SK-N-SH treated with all-trans-retinoic acid at 6 μM for 48 hours (cell line): ENCODE measurements around the gene RARRES1.
A peak's percentile ranks its signal among the peaks of the same experiment; 100 is the strongest.

Experiments
- ATAC-seq: fragments of 200-7000 bp; cut with Tn5 transposase; 3 replicates; pipeline ENCODE4 v1.9.1; 2020; ENCODE audit warnings: mild to moderate bottlenecking, moderate library complexity
- ARNTL ChIP-seq: fragments of 450-650 bp; formaldehyde crosslinking; IDR thresholded peaks from 2 replicates; pipeline ENCODE4 v1.5.0; 2020; ENCODE audit warnings: low read depth, mild to moderate bottlenecking, moderate library complexity, borderline replicate concordance
- BACH2 ChIP-seq: fragments of 250-450 bp; sonication (Bioruptor Pico); IDR thresholded peaks from 2 replicates; pipeline ENCODE4 v1.9.0; 2021; ENCODE audit warnings: mild to moderate bottlenecking, borderline replicate concordance
- CSDC2 ChIP-seq: fragments of 250-450 bp; sonication (Bioruptor Pico); IDR thresholded peaks from 2 replicates; pipeline ENCODE4 v1.5.0; 2020; ENCODE audit warnings: mild to moderate bottlenecking, moderate library complexity
- CSRNP3 ChIP-seq: fragments of 250-450 bp; sonication (Bioruptor Pico); IDR thresholded peaks from 2 replicates; pipeline ENCODE4 v1.5.1; 2021; ENCODE audit warnings: mild to moderate bottlenecking, moderate library complexity
- ESRRG ChIP-seq: fragments of 250-450 bp; sonication (Bioruptor Pico); IDR thresholded peaks from 2 replicates; pipeline ENCODE4 v1.6.1; 2021; ENCODE audit warnings: mild to moderate bottlenecking
- GLIS3 ChIP-seq: fragments of 250-450 bp; sonication (Bioruptor Pico); IDR thresholded peaks from 2 replicates; pipeline ENCODE4 v1.5.0; 2020; ENCODE audit warnings: mild to moderate bottlenecking, moderate library complexity
- ISL1 ChIP-seq: fragments of 250-450 bp; sonication (Bioruptor Pico); IDR thresholded peaks from 2 replicates; pipeline ENCODE4 v2.1.2; 2022; ENCODE audit warnings: mild to moderate bottlenecking, moderate library complexity
- PATZ1 ChIP-seq: fragments of 250-450 bp; sonication (Bioruptor Pico); IDR thresholded peaks from 2 replicates; pipeline ENCODE4 v1.8.0; 2020; ENCODE audit warnings: mild to moderate bottlenecking, moderate library complexity, borderline replicate concordance
- POU6F1 ChIP-seq: fragments of 250-450 bp; sonication (Bioruptor Pico); IDR thresholded peaks from 2 replicates; pipeline ENCODE4 v1.8.0; 2021; ENCODE audit warnings: low read depth, mild to moderate bottlenecking, moderate library complexity, borderline replicate concordance
- RARB ChIP-seq: fragments of 250-450 bp; sonication (Bioruptor Pico); IDR thresholded peaks from 2 replicates; pipeline ENCODE4 v1.8.0; 2021; ENCODE audit warnings: mild to moderate bottlenecking, moderate library complexity
- SNAI2 ChIP-seq: fragments of 250-450 bp; sonication (Bioruptor Pico); IDR thresholded peaks from 2 replicates; pipeline ENCODE4 v1.5.0; 2020; ENCODE audit warnings: mild to moderate bottlenecking, moderate library complexity
- TCF4 ChIP-seq: fragments of 250-450 bp; sonication (Bioruptor Pico); IDR thresholded peaks from 2 replicates; pipeline ENCODE4 v1.8.0; 2021; ENCODE audit warnings: mild to moderate bottlenecking, moderate library complexity, borderline replicate concordance
- ZC3H10 ChIP-seq: fragments of 250-450 bp; sonication (Bioruptor Pico); IDR thresholded peaks from 2 replicates; pipeline ENCODE4 v1.5.1; 2021; ENCODE audit warnings: mild to moderate bottlenecking, moderate library complexity
- ZFP3 ChIP-seq: fragments of 250-450 bp; sonication (Bioruptor Pico); IDR thresholded peaks from 2 replicates; pipeline ENCODE4 v1.5.0; 2020; ENCODE audit warnings: mild to moderate bottlenecking, moderate library complexity
- ZFP30 ChIP-seq: fragments of 450-650 bp; formaldehyde crosslinking; IDR thresholded peaks from 2 replicates; pipeline ENCODE4 v1.5.0; 2022; ENCODE audit warnings: mild to moderate bottlenecking, moderate library complexity
- ZNF565 ChIP-seq: fragments of 450-650 bp; formaldehyde crosslinking; conservative IDR thresholded peaks from 2 replicates; pipeline ENCODE4 v1.5.0; 2020; ENCODE audit warnings: low read depth, mild to moderate bottlenecking, moderate library complexity
- ZNF8 ChIP-seq: fragments of 450-650 bp; formaldehyde crosslinking; IDR thresholded peaks from 2 replicates; pipeline ENCODE4 v1.5.0; 2020; ENCODE audit warnings: mild to moderate bottlenecking, moderate library complexity
- TF ChIP-seq, protein P1 (sequence below): fragments of 250-450 bp; sonication (Bioruptor Pico); IDR thresholded peaks from 2 replicates; pipeline ENCODE4 v1.5.0; 2020; ENCODE audit warnings: mild to moderate bottlenecking, moderate library complexity

Gene RARRES1

GRCh38 chr3:158748237-158748828 is 16.1 kb upstream of the RARRES1 start:
- no peak for TF ChIP-seq ZFP3 (CRISPR knock-in tag)
- peak; percentile 66 for ATAC-seq

DNA sequence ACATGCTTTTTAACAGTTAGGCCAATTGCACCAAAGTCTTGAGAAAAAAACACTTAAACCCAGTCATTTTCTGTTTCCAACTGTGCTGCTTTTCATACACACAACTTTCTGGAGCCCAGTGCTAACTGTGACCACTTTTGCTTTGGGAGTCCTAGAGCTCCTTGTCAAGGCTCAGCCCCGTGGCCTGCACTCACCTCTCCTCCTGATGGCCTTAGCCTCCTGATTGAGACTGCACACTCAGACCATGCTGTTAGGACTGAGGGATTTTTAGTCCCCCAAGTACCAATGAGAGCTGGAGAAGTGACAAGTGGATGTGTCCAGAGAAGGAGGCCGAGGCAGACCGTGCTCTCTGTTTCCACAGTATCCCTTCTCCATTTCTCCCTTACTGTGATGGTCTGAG is 15.2 kb upstream of the RARRES1 start:
- TF ChIP-seq, protein P1, sequence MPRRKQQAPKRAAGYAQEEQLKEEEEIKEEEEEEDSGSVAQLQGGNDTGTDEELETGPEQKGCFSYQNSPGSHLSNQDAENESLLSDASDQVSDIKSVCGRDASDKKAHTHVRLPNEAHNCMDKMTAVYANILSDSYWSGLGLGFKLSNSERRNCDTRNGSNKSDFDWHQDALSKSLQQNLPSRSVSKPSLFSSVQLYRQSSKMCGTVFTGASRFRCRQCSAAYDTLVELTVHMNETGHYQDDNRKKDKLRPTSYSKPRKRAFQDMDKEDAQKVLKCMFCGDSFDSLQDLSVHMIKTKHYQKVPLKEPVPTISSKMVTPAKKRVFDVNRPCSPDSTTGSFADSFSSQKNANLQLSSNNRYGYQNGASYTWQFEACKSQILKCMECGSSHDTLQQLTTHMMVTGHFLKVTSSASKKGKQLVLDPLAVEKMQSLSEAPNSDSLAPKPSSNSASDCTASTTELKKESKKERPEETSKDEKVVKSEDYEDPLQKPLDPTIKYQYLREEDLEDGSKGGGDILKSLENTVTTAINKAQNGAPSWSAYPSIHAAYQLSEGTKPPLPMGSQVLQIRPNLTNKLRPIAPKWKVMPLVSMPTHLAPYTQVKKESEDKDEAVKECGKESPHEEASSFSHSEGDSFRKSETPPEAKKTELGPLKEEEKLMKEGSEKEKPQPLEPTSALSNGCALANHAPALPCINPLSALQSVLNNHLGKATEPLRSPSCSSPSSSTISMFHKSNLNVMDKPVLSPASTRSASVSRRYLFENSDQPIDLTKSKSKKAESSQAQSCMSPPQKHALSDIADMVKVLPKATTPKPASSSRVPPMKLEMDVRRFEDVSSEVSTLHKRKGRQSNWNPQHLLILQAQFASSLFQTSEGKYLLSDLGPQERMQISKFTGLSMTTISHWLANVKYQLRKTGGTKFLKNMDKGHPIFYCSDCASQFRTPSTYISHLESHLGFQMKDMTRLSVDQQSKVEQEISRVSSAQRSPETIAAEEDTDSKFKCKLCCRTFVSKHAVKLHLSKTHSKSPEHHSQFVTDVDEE (CRISPR knock-in tag): no peak
- TF ChIP-seq ISL1 (CRISPR knock-in tag) (no peak), ZC3H10 (no peak), ZFP30 (no peak), BACH2 (no peak), POU6F1 (CRISPR knock-in tag) (no peak), TCF4 (CRISPR knock-in tag) (no peak), CSRNP3 (no peak), ZNF8 (no peak), SNAI2 (CRISPR knock-in tag) (no peak), CSDC2 (no peak), ESRRG (CRISPR knock-in tag) (no peak)
- TF ChIP-seq, all 23 proteins: peak for 0
- ATAC-seq: peak; percentile 28

GRCh38 chr3:158745551-158745950 is 13.3 kb upstream of the RARRES1 start:
- no peak for TF ChIP-seq ARNTL
- no peak for TF ChIP-seq POU6F1 (CRISPR knock-in tag)
- TF ChIP-seq TCF4 (CRISPR knock-in tag): no peak
- no peak for TF ChIP-seq ZFP30
- no peak for TF ChIP-seq GLIS3 (CRISPR knock-in tag)
- TF ChIP-seq ZFP3 (CRISPR knock-in tag): no peak
- no peak for TF ChIP-seq SNAI2 (CRISPR knock-in tag)
- no peak for TF ChIP-seq ESRRG (CRISPR knock-in tag)
- no peak for TF ChIP-seq RARB (CRISPR knock-in tag)
- TF ChIP-seq PATZ1 (CRISPR knock-in tag): no peak
- TF ChIP-seq ZNF565 (CRISPR knock-in tag): no peak
- TF ChIP-seq ISL1 (CRISPR knock-in tag): no peak
- no peak for TF ChIP-seq BACH2
- no peak for ATAC-seq

- no peak for TF ChIP-seq ZNF565 (CRISPR knock-in tag)
- no peak for TF ChIP-seq GLIS3 (CRISPR knock-in tag)
- ATAC-seq: no peak
These were observed 12.5 kb upstream of the RARRES1 start for GRCh38 chr3:158744567-158745288.
